GM06990 (cell line): ENCODE data around the gene TSGA10IP.

Experiments
- DNase-seq: peaks from one replicate; pipeline ENCODE4 v3.0.0-alpha.2; 2011; ENCODE audit not compliant: insufficient read length; ENCODE audit errors: extremely low read depth
- H3K27me3 ChIP-seq: replicated peaks from 2 replicates; pipeline ENCODE4 v1.6.0; 2011; ENCODE audit warnings: low read length; ENCODE audit not compliant: control insufficient read depth, insufficient read depth
- H3K36me3 ChIP-seq: 2 replicates; pipeline ENCODE4 v1.5.1; 2011; ENCODE audit warnings: low read length; ENCODE audit not compliant: control insufficient read depth, insufficient read depth
- H3K4me3 ChIP-seq: replicated peaks from 2 replicates; pipeline ENCODE4 v1.5.1; 2011; ENCODE audit warnings: low read depth, mild to moderate bottlenecking, control low read depth, low read length
- TF ChIP-seq, protein P1 (sequence below): IDR thresholded peaks from 2 replicates; pipeline ENCODE4 v1.5.1; 2011; ENCODE audit warnings: low read length, control low read depth, mild to moderate bottlenecking, inconsistent platforms; ENCODE audit not compliant: insufficient read depth, poor library complexity, severe bottlenecking

Gene TSGA10IP

DNA sequence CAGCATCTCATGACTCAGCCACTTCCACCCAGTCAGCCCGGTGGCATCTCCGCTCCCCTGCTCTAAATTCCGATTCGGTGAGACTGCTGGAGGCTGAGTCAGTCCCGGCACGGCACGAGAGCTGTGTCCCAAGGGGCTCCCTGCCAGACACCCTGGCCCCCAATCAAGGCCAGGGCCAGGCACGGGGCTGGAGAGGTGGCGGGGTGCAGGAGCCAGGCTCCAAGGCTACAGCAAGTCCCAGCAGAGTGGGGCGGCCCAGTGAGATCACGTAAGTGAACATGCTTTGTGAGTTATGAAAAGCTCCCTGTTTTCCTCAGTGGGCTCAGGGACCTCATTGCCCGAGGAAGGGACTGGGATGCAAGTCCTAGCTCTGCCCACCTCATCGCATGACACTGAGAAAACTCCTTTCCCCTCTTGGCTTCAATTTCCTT is 29.4 kb upstream of the TSGA10IP start:
- DNase-seq: no peak
- Histone ChIP-seq H3K4me3 (no peak overlapping the region), H3K36me3 (peaks cover 2% of the 10 kb centered on the region), H3K27me3 (no peaks in the 10 kb centered on the region)
- TF ChIP-seq, protein P1, sequence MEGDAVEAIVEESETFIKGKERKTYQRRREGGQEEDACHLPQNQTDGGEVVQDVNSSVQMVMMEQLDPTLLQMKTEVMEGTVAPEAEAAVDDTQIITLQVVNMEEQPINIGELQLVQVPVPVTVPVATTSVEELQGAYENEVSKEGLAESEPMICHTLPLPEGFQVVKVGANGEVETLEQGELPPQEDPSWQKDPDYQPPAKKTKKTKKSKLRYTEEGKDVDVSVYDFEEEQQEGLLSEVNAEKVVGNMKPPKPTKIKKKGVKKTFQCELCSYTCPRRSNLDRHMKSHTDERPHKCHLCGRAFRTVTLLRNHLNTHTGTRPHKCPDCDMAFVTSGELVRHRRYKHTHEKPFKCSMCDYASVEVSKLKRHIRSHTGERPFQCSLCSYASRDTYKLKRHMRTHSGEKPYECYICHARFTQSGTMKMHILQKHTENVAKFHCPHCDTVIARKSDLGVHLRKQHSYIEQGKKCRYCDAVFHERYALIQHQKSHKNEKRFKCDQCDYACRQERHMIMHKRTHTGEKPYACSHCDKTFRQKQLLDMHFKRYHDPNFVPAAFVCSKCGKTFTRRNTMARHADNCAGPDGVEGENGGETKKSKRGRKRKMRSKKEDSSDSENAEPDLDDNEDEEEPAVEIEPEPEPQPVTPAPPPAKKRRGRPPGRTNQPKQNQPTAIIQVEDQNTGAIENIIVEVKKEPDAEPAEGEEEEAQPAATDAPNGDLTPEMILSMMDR: no peak

DNA sequence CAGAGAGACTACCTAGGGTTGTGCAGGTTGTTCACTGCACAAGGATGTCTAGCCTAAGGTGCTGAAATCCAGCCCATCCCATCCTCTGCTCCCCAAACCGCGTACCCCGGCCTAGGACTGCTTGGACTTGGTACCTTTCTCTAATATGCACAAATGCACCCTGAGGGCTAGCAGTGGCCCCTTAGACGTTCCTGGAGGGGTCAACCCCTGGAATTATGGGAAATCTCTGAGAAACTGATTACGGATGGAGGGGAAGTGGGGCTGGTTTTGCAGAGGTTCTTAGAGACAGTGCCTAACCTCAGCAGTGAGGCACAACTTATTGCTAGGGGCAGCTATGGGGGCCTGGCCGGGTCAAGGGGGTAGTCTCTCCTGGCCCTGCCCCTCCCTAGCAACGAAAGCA is 28.9 kb upstream of the TSGA10IP start:
- TF ChIP-seq, protein P1: no peak
- Histone ChIP-seq H3K36me3 (peaks cover 2% of the 10 kb centered on the region), H3K27me3 (no peaks in the 10 kb centered on the region), H3K4me3 (no peak overlapping the region)
- DNase-seq: no peak

DNA sequence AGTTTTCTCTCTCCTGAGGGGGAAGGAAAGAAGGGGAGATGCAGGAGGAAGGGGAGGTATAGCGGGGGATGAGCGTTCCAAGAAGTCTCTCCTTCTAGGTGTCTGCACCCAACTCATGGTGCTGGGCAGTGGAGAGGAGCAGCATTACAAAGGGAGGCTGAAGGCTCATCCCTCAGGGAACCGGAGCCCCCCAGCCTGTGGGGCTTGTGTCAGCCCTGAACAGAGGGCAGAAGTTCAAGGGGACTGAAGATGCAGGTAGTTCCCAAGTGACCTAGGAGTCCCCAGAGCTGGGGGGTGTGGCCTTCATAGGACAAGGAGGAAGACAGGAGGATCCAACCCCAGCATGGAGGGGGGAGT is 28.2 kb upstream of the TSGA10IP start:
- DNase-seq: no peak
- no peaks in the 10 kb centered on the region for H3K27me3 ChIP-seq
- H3K36me3 ChIP-seq: peaks cover 3% of the 10 kb centered on the region
- no peak overlapping the region for H3K4me3 ChIP-seq
- TF ChIP-seq, protein P1: no peak

DNA sequence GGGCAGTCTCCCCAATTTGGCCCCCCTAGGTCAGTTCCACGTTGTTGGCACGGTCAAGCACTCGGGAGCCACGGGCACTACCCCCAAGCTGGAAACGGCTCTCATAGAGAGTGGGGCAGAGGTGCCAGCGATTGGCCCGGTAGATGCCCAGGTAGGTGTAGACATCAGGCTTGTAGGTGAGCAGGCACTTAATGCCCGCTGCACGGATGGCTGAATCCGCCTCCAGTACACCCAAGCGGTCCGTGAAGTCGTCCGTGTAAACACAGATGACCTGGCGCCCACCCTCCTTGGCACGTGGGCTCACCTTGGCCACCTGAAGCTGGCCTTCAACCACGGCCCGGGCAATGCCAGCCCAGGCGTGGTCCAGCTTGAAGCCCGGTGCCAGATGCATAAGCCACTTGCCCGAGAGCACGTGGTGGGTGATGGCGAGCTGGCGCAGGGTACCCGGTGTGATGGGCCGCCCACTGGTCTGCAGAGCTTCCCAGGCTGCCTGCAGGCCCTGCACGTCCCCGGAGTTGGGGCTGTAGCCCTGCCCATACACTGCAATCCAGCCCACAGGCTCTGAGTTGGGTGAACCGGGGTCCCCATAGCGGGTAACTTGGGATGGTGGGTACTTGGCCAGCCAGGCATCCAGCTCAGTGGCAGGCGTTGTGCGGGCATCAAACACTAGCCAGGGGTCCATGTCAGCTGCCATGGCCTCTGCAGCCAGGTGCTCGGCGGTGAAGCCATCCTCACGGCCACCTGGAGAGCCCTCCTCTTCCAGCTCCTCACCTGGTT is 27.7 kb upstream of the TSGA10IP start:
- peak overlapping the region; percentile 96 for H3K4me3 ChIP-seq
- H3K36me3 ChIP-seq: peaks cover 8% of the 10 kb centered on the region
- H3K27me3 ChIP-seq: no peaks in the 10 kb centered on the region
- TF ChIP-seq, protein P1: no peak
- no peak for DNase-seq

DNA sequence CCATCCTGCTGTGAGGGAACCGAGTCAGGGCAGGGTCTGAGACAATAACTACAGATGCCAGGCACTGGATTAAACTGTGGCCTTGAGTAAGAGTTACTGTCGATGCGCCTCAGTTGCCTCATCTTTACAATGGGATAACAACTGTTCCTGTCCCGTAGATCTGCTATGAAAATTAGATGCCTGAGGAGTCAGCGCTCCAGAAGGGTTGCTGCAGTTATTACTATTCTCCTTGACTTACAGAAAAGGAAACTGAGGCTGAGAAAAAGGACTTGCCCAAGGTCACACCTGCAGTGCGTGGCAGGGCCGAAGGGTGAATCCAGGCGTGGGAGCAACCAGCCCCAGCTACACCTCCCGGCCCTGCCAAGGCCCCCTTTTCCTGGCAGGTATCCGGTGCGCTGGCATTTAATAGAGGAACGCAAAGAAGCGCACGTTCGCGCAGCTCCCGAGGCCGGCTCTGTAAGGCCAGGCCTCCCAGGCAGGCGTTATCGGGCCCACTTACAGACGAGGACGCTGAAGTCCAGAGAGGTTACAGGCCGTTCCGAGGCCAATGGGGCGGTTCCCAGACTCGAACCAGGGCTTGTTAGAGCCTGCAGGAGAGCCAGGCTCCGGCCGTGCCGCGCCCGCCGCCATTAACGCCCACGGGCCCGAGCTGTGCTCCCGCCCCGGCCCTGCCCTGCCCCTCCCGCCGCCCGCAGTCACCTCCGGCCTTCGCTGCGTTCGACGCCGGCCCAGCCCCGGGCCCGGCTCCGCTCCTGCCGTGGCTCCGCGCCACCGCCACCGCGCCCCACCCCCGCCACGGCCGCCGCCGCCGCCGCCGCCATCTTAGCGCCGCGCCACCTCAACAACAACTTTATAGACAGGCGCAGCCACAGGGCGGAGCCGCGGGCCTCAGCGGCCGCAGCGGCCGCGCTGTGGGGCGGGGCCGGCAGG is 26.8 kb upstream of the TSGA10IP start, which contains the start of gene C11orf68:
Gene C11orf68 (minus strand): TSS at position 852 of the 930 bp plus-strand sequence. CDS start 31 bp downstream, at position 821.
- DNase-seq: no peak

More for the DNA sequence above, 26.8 kb upstream of the TSGA10IP start, which contains the start of gene C11orf68:
- no peaks in the 10 kb centered on the region for H3K27me3 ChIP-seq
- TF ChIP-seq, protein P1: no peak
- peak within 1 kb of the TSS; percentile 96 for H3K4me3 ChIP-seq
- peaks cover 13% of the 10 kb centered on the region for H3K36me3 ChIP-seq
